Stimulated activated CD4-positive, alpha-beta T cell treated with anti-CD3 and anti-CD28 coated beads, Interleukin-4, amount 100 ng/mL, for 48 hours (primary cell): Measurements from ENCODE around the gene CD96.
"Not testable (repeated sequence)": the region's sequence is repeated elsewhere in the genome, so short reads cannot be mapped to it uniquely, and the experiment has no call there.

Experiments
- DNase-seq, 2 donors: peaks; one replicate each; pipeline ENCODE4 v3.0.0-alpha.2; 2020; ENCODE audit warnings: low read depth in 2 of 2

The CD96 gene

GRCh38 chr3:111541911-111542483 lies at the start of gene CD96:
TSS of gene CD96 (plus strand) at chr3:111542197. CDS start at chr3:111542249, 52 bp downstream.
- DNase-seq: peak; percentile 32 to 53

GRCh38 chr3:111493276-111493675 lies 48.7 kb upstream of the CD96 start:
- no peak for DNase-seq

GRCh38 chr3:111496894-111497559 lies 45.0 kb upstream of the CD96 start:
- DNase-seq: no peak

- no peak for DNase-seq
Measured at GRCh38 chr3:111498022-111498421, 44.0 kb upstream of the CD96 start.

- no peak for DNase-seq
Measured at GRCh38 chr3:111506435-111506834, 35.6 kb upstream of the CD96 start.

- no peak for DNase-seq
Measured at GRCh38 chr3:111509308-111509707, 32.7 kb upstream of the CD96 start.

GRCh38 chr3:111517801-111518200 lies 24.2 kb upstream of the CD96 start:
- no peak for DNase-seq

GRCh38 chr3:111519178-111519855 lies 22.7 kb upstream of the CD96 start:
- DNase-seq: no peak

GRCh38 chr3:111521891-111522290 lies 20.1 kb upstream of the CD96 start:
- no peak for DNase-seq

GRCh38 chr3:111524486-111524885 lies 17.5 kb upstream of the CD96 start:
- DNase-seq: not testable (repeated sequence)

- no peak for DNase-seq
Measured at GRCh38 chr3:111531446-111531845, 10.6 kb upstream of the CD96 start.

- DNase-seq: no peak
Measured at GRCh38 chr3:111534701-111535100, 7.3 kb upstream of the CD96 start.

- DNase-seq: no peak
Measured at GRCh38 chr3:111538111-111538510, 3.9 kb upstream of the CD96 start.

- no peak for DNase-seq
Measured at GRCh38 chr3:111538681-111539083, 3.3 kb upstream of the CD96 start.

GRCh38 chr3:111539351-111540331 lies 2.4 kb upstream of the CD96 start:
- DNase-seq: peak; percentile 41 to 49

GRCh38 chr3:111541391-111541790 lies 606 bp upstream of the CD96 start:
- DNase-seq: no peak

- DNase-seq: no peak
Measured at GRCh38 chr3:111542611-111543300, 759 bp downstream of the CD96 start.

- DNase-seq: no peak
Measured at GRCh38 chr3:111545349-111545748, 3.4 kb downstream of the CD96 start.

- no peak for DNase-seq
Measured at GRCh38 chr3:111547631-111548030, 5.6 kb downstream of the CD96 start.

GRCh38 chr3:111548092-111548491 lies 6.1 kb downstream of the CD96 start:
- no peak for DNase-seq

- no peak for DNase-seq
Measured at GRCh38 chr3:111548756-111549155, 6.8 kb downstream of the CD96 start.
